GM12891 (cell line): ENCODE data around the gene STRIP2.

ENCODE experiments used
- PAX5 ChIP-seq: IDR thresholded peaks from 2 replicates; pipeline ENCODE4 v1.6.1; 2011; ENCODE audit warnings: low read length, moderate library complexity, mild to moderate bottlenecking; ENCODE audit not compliant: insufficient read depth, severe bottlenecking
- POLR2A ChIP-seq: IDR thresholded peaks from 2 replicates; pipeline ENCODE4 v1.6.1; 2011; ENCODE audit warnings: low read depth, low read length, control low read depth
- POLR2AphosphoS5 ChIP-seq: IDR thresholded peaks from 2 replicates; pipeline ENCODE4 v1.6.1; 2011; ENCODE audit warnings: low read depth, low read length, control low read depth
- POU2F2 ChIP-seq: IDR thresholded peaks from 2 replicates; pipeline ENCODE4 v1.6.1; 2011; ENCODE audit warnings: low read depth, mild to moderate bottlenecking, control low read depth, low read length, moderate library complexity
- SPI1 ChIP-seq: IDR thresholded peaks from 2 replicates; pipeline ENCODE4 v1.6.1; 2011; ENCODE audit warnings: low read depth, low read length, control low read depth
- TAF1 ChIP-seq: IDR thresholded peaks from 2 replicates; pipeline ENCODE4 v1.6.1; 2011; ENCODE audit warnings: low read depth, low read length, control low read depth

DNA sequence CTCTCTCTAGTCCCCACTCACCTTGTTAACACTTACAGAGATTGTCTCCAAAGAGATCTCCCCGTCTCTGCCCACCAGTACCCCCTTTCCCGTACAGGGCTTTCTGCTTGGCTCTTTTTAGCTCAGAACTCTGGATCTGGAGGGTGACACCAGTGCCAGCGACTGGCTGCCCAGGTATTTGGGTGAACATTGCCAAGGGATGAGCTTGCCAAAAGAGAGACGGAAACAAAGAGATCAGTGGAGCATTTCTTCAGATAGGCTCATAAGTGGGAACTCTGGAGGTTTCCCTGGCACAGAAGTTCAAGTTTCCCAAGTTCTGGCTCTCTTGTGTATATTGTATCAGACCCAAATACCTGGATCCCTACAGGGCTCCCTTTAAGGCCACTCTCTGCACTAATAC lies 30.0 kb downstream of the STRIP2 start:
- TF ChIP-seq POLR2A (no peak), POLR2AphosphoS5 (no peak), TAF1 (no peak), POU2F2 (no peak), SPI1 (no peak), PAX5 (no peak)
